ENCODE results near the gene LPAR6.

DNA sequence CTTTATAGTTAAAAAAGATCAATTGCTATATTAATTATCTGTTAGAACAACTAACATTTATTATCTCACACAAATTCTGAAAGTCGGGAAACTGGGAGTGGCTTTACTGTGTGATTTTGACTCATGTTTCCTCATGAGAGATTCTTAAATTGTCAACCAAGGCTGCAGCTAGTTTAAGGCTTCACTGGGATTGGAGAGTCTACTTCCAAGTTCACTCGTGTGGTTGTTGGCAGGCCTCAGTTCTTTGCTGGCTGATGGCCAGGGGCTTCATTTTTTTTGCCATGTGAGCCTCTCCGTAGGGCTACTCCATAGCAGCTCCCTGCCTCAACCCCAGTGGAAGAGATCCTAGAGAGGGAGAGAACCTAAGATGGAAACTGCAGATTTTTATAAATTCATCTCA lies 24.5 kb upstream of the LPAR6 start:
- no peak for TF ChIP-seq MED8 (CRISPR knock-in tag; IDR thresholded peaks at IDR 0.05; ENCODE audit: insufficient replicate concordance)
- no peak for TF ChIP-seq KAT8 (CRISPR knock-in tag; IDR thresholded peaks at IDR 0.05)
- no peak for TF ChIP-seq POLR2AphosphoS5 (IDR thresholded peaks at IDR 0.05; ENCODE audit: low read depth, low read length)
- TF ChIP-seq EZH2 (conservative IDR thresholded peaks at IDR 0.05; ENCODE audit: low read depth, low read length), result no peak
- no peak for TF ChIP-seq ATF2 (CRISPR knock-in tag; IDR thresholded peaks at IDR 0.05)
- no peak for TF ChIP-seq POLR2A (IDR thresholded peaks at IDR 0.05; ENCODE audit: insufficient read depth in 1 of 2, low read depth in 2 of 2, low read length in 2 of 2)

All from HepG2 (cell line).